H1 (cell line): ENCODE measurements around the gene ZNF189. TPM values are rescaled to one million over a fixed set of nuclear protein-coding genes. Genes with fewer than 3 reads are reported as not detected.

Experiments
- BCL11A ChIP-seq, 2 experiments: IDR thresholded peaks; one replicate each; pipeline ENCODE4 v1.6.1; 2011; ENCODE audit warnings: low read depth in 2 of 2, low read length in 2 of 2, mild to moderate bottlenecking in 2 of 2
- EP300 ChIP-seq, 2 experiments: IDR thresholded peaks; 1 replicate in 1 of 2; 2 replicates in 1 of 2; pipeline ENCODE4 v1.6.1; 2011 to 2012; ENCODE audit warnings: low read depth in 2 of 2, low read length in 2 of 2, mild to moderate bottlenecking in 2 of 2, borderline replicate concordance in 1 of 2, inconsistent platforms in 1 of 2, moderate library complexity in 1 of 2
- HDAC2 ChIP-seq, 2 experiments: fragments of 300-600 bp in 1 of 2; sonication (generic) in 1 of 2; IDR thresholded peaks; 2 replicates each; pipeline ENCODE4 v1.6.1; 2011 to 2012; ENCODE audit warnings: low read depth in 2 of 2, low read length in 2 of 2, mild to moderate bottlenecking in 2 of 2, moderate library complexity in 2 of 2, borderline replicate concordance in 1 of 2, inconsistent platforms in 1 of 2
- KDM4A ChIP-seq: IDR thresholded peaks from one replicate; pipeline ENCODE4 v1.7.1; 2012; ENCODE audit warnings: low read depth, mild to moderate bottlenecking, moderate library complexity, low read length, inconsistent platforms; ENCODE audit not compliant: severe bottlenecking
- polyA plus RNA-seq, 7 experiments: library from polyadenylated mRNA; depleted of rRNA in 3 of 7; stranded (reverse) in 5 of 7; unstranded in 2 of 7; fragments of >200 nt in 5 of 7; fragments of 200-250 nt in 2 of 7; gene quantifications; 1 replicate in 5 of 7; 2 replicates in 1 of 7; 4 replicates in 1 of 7; pipeline versions ENCODE4 v1.2.1 to v1.2.3, GENCODE V29; 2011 to 2013; ENCODE audit warnings: missing spikeins in 2 of 7, mixed read lengths in 2 of 7
- total RNA-seq: library from RNA; stranded (reverse); fragmentation: NEBNext Ultra II Directional; extraction: Animal tissue kit (Norgen Biotek cat#: 25700); gene quantifications from 2 replicates; pipeline ENCODE4 v1.2.1, GENCODE V29; 2021

ZNF189 gene
- total and polyA plus RNA-seq, 2 of the 8 experiments (the other 6 are each of a cell fraction or from before 2014, with no cell fraction given), result 1.9 to 12.3 TPM

GRCh38 chr9:101434998-101435397 is 36.3 kb downstream of the ZNF189 start (continued):
- TF ChIP-seq EP300 (IDR thresholded peaks at IDR 0.05; ENCODE audit: borderline replicate concordance in 1 of 2, low read depth in 2 of 2, low read length in 2 of 2), result no peak
- no peak for TF ChIP-seq BCL11A (IDR thresholded peaks at IDR 0.05; ENCODE audit: low read depth in 2 of 2, low read length in 2 of 2)
- no peak for TF ChIP-seq KDM4A
- no peak for TF ChIP-seq HDAC2 (IDR thresholded peaks at IDR 0.05; ENCODE audit: borderline replicate concordance in 1 of 2, low read depth in 2 of 2, low read length in 2 of 2)
